Retinal pigment epithelial cell (primary cell): ENCODE data around the gene MED27.

Source experiments
- DNase-seq: peaks from one replicate; pipeline ENCODE4 v3.0.0-alpha.2; 2010; ENCODE audit warnings: low read depth
- H3K4me3 ChIP-seq: 2 replicates; pipeline ENCODE4 v1.5.1; 2011; ENCODE audit warnings: mild to moderate bottlenecking, low read length, control low read depth, moderate library complexity
- CTCF ChIP-seq: conservative IDR thresholded peaks from 2 replicates; pipeline ENCODE4 v1.5.1; 2011; ENCODE audit warnings: low read depth, low read length, control low read depth, inconsistent platforms

Gene MED27, protein sequence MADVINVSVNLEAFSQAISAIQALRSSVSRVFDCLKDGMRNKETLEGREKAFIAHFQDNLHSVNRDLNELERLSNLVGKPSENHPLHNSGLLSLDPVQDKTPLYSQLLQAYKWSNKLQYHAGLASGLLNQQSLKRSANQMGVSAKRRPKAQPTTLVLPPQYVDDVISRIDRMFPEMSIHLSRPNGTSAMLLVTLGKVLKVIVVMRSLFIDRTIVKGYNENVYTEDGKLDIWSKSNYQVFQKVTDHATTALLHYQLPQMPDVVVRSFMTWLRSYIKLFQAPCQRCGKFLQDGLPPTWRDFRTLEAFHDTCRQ

GRCh38 chr9:132079391-132080091 lies at the start of gene MED27:
TSS of gene MED27 (minus strand) at chr9:132079867. CDS start at chr9:132079844, 23 bp downstream.
- TF ChIP-seq CTCF, result no peak
- peak; percentile 57 for DNase-seq
- H3K4me3 ChIP-seq, result peak within 1 kb of the TSS; percentile 75

GRCh38 chr9:132127888-132128534 lies 48.3 kb upstream of the MED27 start:
- H3K4me3 ChIP-seq, result no peak overlapping the region
- no peak for DNase-seq
- no peak for TF ChIP-seq CTCF

- no peak for DNase-seq
- H3K4me3 ChIP-seq, result no peak overlapping the region
- no peak for TF ChIP-seq CTCF
Measured at GRCh38 chr9:132126680-132127236, 47.1 kb upstream of the MED27 start.

DNA sequence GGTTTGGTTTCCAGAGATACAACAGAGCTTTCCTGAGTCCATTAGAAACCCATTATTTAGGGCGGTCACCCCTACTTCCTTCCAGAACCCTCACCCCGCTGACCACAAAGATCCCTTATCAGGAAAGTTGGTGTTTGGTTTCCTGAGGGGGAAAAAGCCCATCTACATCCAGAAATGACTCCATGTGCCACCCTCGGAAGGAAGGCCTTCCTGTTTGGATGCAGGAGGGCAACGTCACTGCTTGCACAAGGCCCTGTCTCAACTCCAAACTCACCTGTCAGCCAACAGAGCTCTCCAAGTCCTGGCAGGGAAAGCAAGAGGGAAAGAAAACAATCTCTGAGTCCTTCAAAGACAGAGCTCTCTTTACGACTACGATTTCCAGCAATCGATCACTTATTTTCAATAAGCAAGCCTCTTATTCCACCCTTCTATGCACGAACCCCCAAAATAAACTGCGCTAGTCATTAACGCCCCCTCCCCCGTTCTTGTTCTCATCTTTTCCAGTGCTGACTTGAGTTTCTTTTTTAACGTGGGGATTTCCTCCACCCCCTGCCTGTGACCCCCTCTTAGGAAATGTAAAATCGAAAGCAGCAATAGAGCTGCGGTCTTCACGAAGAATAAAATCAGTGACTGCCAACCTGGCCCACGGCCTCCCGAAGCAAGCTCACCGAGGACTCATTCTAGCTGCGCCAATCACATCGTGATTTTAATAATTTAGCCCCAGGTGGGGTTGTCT lies 46.4 kb upstream of the MED27 start:
- no peak for DNase-seq
- no peak for TF ChIP-seq CTCF
- H3K4me3 ChIP-seq, result no peak overlapping the region

- no peak for DNase-seq
- H3K4me3 ChIP-seq, result no peak overlapping the region
- no peak for TF ChIP-seq CTCF
Measured at GRCh38 chr9:132125361-132125760, 45.7 kb upstream of the MED27 start.

- TF ChIP-seq CTCF, result no peak
- H3K4me3 ChIP-seq, result no peak overlapping the region
- no peak for DNase-seq
Measured at GRCh38 chr9:132124800-132125199, 45.1 kb upstream of the MED27 start.
